IPS-18a (cell line): Measurements from ENCODE around the gene SYNJ2.

Experiments used
- H3K27ac ChIP-seq: one replicate; pipeline ENCODE4 v1.5.1; 2013; ENCODE audit warnings: low read length
- H3K27me3 ChIP-seq: one replicate; pipeline ENCODE4 v1.6.1; 2013; ENCODE audit warnings: mild to moderate bottlenecking, low read length; ENCODE audit not compliant: control insufficient read depth, insufficient read depth
- H3K36me3 ChIP-seq: one replicate; pipeline ENCODE4 v1.6.1; 2013; ENCODE audit warnings: low read depth, low read length; ENCODE audit not compliant: control insufficient read depth
- H3K4me1 ChIP-seq: one replicate; pipeline ENCODE4 v1.6.1; 2013; ENCODE audit warnings: low read depth, low read length; ENCODE audit not compliant: control insufficient read depth
- H3K4me3 ChIP-seq: one replicate; pipeline ENCODE4 v1.5.1; 2013; ENCODE audit warnings: low read length
- H3K9ac ChIP-seq: one replicate; pipeline ENCODE4 v1.6.1; 2013; ENCODE audit warnings: mild to moderate bottlenecking, low read length, moderate library complexity
- H3K9me3 ChIP-seq: one replicate; pipeline ENCODE4 v1.6.1; 2013; ENCODE audit warnings: low read depth, low read length; ENCODE audit not compliant: control insufficient read depth

Gene SYNJ2

GRCh38 chr6:157975456-157975855, 6.2 kb upstream of the SYNJ2 start:
- Histone ChIP-seq H3K36me3 (no peaks in the 10 kb centered on the region), H3K4me3 (no peak overlapping the region), H3K27ac (no peak overlapping the region)

GRCh38 chr6:157976345-157977175, 5.1 kb upstream of the SYNJ2 start:
- no peak overlapping the region for H3K4me3 ChIP-seq
- H3K27me3 ChIP-seq: peaks cover 19% of the 10 kb centered on the region
- no peak overlapping the region for H3K27ac ChIP-seq
- H3K36me3 ChIP-seq: no peaks in the 10 kb centered on the region
- H3K4me1 ChIP-seq: peaks cover 3% of the 10 kb centered on the region
- no peak overlapping the region for H3K9ac ChIP-seq
- no peaks in the 10 kb centered on the region for H3K9me3 ChIP-seq

More at GRCh38 chr6:157975456-157975855, 6.2 kb upstream of the SYNJ2 start:
- Histone ChIP-seq H3K9ac (no peak overlapping the region), H3K4me1 (peaks cover 3% of the 10 kb centered on the region), H3K27me3 (peaks cover 11% of the 10 kb centered on the region), H3K9me3 (no peaks in the 10 kb centered on the region)

DNA sequence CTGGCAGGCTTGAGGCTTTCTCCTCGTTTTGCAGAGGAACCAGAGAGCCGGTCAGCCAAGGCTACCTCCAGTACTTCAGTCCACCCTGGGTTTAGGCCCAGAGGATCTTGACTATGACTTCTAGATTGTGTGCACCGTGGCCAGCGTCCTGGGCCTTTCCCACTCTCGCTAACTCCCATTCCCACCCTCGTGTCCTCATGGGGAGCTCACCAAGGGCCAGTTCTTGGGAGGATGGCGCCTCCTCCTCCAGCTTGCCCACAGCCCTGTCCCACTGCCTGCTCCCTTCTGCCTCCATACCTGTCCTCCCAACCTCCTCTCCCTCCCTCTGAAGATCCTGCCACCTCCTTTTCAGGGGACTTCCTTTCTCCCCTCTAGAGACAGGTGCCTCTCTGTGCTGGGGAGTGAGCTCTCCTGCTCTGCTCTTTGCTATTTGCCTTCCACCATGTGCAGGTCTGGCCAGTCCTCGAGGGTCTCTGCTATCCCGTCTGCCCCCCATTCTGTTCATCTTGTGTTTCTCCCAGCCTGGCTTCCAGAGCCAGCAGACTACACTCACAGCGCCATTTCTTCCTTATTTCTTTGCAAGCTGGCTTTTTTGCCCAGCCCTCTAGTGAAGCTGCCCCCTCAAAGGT, 4.4 kb upstream of the SYNJ2 start:
- H3K9ac ChIP-seq: no peak overlapping the region

DNA sequence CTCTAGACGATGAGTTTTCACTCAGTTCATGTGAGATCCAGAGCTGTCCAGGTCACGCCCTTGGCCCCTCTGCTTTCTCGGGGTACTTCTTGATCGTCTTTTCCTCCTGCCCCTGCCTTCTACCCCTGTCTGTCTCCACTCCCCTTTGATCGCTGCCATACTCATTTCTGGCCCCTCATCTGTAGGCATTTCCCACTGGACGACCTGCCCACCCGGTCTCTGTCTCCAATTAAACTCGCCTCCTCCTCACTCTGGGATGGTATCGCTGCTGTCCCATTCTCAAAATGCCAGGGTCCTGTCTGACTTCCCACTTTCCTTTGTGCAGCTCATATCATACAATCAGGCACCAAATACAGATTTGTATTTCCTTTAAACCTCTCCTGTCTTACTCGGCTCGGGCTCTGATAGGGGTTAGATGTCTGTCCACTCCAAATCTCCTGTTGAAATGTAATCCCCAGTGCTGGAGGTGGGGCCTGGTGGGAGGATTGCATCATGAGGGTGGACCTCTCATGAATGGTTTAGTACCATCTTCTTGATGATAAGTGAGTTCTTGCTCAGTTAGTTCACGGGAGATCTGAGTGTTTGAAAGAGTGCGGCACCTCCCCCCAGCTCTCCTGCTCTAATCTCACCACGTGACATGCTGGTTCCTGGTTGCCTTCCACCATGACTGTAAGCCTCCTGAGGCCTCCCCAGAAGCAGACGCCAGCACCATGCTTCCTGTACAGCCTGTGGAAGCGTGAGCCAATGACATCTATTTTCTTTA, 3.5 kb upstream of the SYNJ2 start:
- no peak overlapping the region for H3K27ac ChIP-seq
- peaks cover 12% of the 10 kb centered on the region for H3K4me1 ChIP-seq
- H3K4me3 ChIP-seq: no peak overlapping the region
- no peaks in the 10 kb centered on the region for H3K36me3 ChIP-seq
- H3K27me3 ChIP-seq: peaks cover 23% of the 10 kb centered on the region
- no peaks in the 10 kb centered on the region for H3K9me3 ChIP-seq
- H3K9ac ChIP-seq: no peak overlapping the region

More for the DNA sequence above, 4.4 kb upstream of the SYNJ2 start:
- Histone ChIP-seq H3K27me3 (peaks cover 19% of the 10 kb centered on the region), H3K4me3 (no peak overlapping the region), H3K36me3 (no peaks in the 10 kb centered on the region), H3K27ac (no peak overlapping the region), H3K4me1 (peaks cover 3% of the 10 kb centered on the region), H3K9me3 (no peaks in the 10 kb centered on the region)

GRCh38 chr6:157980288-157981131, 1.2 kb upstream of the SYNJ2 start:
- peaks cover 23% of the 10 kb centered on the region for H3K27me3 ChIP-seq
- no peaks in the 10 kb centered on the region for H3K9me3 ChIP-seq
- peak overlapping the region; percentile 55 for H3K4me3 ChIP-seq
- H3K36me3 ChIP-seq: no peaks in the 10 kb centered on the region
- no peak overlapping the region for H3K27ac ChIP-seq
- H3K9ac ChIP-seq: peak overlapping the region; percentile 30
- peaks cover 19% of the 10 kb centered on the region for H3K4me1 ChIP-seq

- Histone ChIP-seq H3K4me1 (peaks cover 24% of the 10 kb centered on the region), H3K27ac (no peak overlapping the region), H3K9me3 (no peaks in the 10 kb centered on the region), H3K27me3 (peaks cover 23% of the 10 kb centered on the region), H3K9ac (peak overlapping the region; percentile 30), H3K36me3 (no peaks in the 10 kb centered on the region), H3K4me3 (peak overlapping the region; percentile 55)
These were observed 600 bp upstream of the SYNJ2 start for GRCh38 chr6:157981132-157981394.

GRCh38 chr6:157982102-157982562, 469 bp downstream of the SYNJ2 start:
- Histone ChIP-seq H3K27me3 (peaks cover 23% of the 10 kb centered on the region), H3K9me3 (no peaks in the 10 kb centered on the region), H3K4me3 (peak overlapping the region; percentile 55), H3K9ac (peak overlapping the region; percentile 57), H3K4me1 (peaks cover 24% of the 10 kb centered on the region), H3K36me3 (no peaks in the 10 kb centered on the region), H3K27ac (no peak overlapping the region)

DNA sequence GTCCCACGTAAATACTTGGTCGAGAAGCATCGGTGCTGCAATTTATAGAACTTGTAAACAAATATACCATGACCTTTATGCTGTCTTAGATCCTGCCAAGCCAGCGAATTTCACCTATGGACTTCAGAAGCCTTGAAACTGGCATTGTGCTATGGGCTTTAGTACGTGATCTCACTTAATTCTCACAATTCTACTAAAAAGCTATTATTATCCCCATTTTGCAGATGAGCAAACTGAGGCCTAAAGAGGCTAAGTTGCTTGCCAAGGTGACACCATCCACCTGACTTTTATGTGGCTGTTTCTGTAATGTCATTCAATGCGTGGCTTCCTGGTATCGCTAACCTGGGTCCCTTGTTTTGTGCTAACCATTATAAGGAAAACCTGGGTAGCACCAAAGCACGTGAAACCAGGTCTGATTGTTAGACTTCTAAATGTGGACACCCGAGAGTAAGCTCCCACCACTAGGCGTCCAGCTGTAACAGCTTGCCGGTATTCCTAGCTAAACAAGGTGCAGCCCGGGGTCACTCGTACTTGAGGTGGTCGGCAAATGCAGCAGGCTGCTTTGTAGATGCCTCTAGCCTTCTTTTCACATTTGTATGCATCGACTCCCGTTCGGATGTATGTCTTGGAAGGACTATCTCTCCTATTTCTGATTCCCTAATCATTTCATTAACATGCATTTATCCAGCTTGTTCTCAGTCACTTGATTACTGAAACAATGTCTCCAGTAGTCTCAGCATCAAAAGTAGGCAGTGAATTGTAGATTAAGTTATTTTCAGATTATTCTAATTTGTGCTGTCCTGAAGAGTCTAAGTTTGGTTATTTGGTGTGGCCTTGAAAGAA, 1.1 kb downstream of the SYNJ2 start:
- Histone ChIP-seq H3K9me3 (no peaks in the 10 kb centered on the region), H3K9ac (peak overlapping the region; percentile 57), H3K27me3 (peaks cover 23% of the 10 kb centered on the region), H3K36me3 (no peaks in the 10 kb centered on the region), H3K4me1 (peaks cover 24% of the 10 kb centered on the region), H3K27ac (peak overlapping the region; percentile 49), H3K4me3 (peak overlapping the region; percentile 55)

- peak overlapping the region; percentile 55 for H3K4me3 ChIP-seq
- peaks cover 29% of the 10 kb centered on the region for H3K4me1 ChIP-seq
These were observed 1.9 kb downstream of the SYNJ2 start for GRCh38 chr6:157983406-157984119.

DNA sequence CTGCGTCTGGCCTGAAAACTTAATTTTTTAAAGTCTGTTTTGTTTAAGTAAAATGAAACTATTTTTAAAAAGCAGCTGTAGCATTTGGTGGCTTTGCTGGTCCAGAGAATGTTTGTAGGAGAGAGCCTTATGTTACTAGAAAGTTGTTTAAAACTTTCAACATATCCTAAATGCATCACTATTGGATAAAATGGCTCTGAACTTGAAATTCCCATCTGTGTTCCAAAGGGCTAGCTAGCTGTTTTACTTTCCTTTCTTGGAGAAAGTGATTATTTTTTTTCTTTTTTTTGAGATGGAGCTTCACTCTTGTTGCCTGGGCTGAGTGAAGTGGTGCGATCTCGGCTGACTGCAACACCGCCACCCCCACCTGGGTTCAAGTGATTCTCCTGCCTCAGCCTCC, 2.5 kb downstream of the SYNJ2 start:
- H3K27me3 ChIP-seq: peaks cover 23% of the 10 kb centered on the region
- H3K9ac ChIP-seq: no peak overlapping the region
- no peaks in the 10 kb centered on the region for H3K9me3 ChIP-seq
- peaks cover 29% of the 10 kb centered on the region for H3K4me1 ChIP-seq
- H3K27ac ChIP-seq: no peak overlapping the region
- no peak overlapping the region for H3K4me3 ChIP-seq
- H3K36me3 ChIP-seq: no peaks in the 10 kb centered on the region

More at GRCh38 chr6:157983406-157984119, 1.9 kb downstream of the SYNJ2 start:
- H3K36me3 ChIP-seq: no peaks in the 10 kb centered on the region
- no peaks in the 10 kb centered on the region for H3K9me3 ChIP-seq
- no peak overlapping the region for H3K9ac ChIP-seq
- H3K27ac ChIP-seq: no peak overlapping the region
- peaks cover 23% of the 10 kb centered on the region for H3K27me3 ChIP-seq
